EL (cell line): ENCODE results near the gene ZBTB2.
A peak's percentile ranks its signal among the peaks of the same experiment; 100 is the strongest.
"Not testable (repeated sequence)": the region's sequence is repeated elsewhere in the genome, so short reads cannot be mapped to it uniquely, and the experiment has no call there.

ENCODE experiments used
- DNase-seq: peaks from one replicate; pipeline ENCODE4 v3.0.0-alpha.2; 2016

Gene ZBTB2

DNA sequence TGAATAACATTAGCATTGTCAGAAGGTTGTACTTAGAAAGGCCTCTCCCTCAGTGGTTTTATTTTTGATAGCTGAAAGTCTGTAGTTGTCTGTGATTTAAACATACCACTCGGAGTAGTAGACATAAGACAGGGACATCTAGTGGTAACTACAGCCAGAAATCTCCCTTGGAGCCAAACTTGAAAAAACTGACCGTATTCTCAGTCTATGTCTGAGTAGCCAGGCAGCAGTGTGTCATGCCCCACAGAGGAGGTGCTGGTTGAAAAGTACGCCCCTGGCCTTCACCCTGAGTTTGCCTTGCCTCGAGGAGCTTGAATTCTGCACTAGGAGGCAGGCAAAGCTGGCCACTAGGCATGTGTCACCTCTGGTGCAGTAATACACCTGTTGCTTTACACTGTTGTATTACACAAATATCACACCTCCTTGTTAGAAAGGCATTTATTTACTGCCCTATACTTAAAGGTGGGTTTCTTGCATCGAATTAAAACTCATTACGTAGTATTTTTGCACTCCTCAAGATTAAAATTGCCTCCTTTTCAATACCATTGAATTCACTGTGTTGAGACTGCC lies 20.8 kb downstream of the ZBTB2 start:
- no peak for DNase-seq

DNA sequence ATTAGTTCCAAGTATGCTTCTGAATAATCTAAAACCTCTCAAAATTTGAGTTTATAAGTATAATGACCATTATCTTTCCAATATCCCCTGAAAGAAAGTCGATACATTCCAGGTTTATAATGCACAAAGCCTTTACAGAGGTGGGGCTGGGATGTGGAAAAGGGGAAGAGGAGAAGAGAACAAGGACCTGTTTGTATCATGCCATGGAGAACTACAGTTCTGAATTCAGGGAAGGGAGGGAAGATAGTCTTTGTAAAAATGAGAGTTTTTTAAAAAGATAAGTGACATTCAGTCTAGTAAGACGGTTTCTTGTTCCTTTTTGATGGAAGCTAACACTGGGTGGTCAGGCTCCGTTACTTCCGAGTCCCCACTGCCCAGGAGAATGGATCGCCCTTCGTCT lies 26.1 kb downstream of the ZBTB2 start:
- DNase-seq, result no peak

DNA sequence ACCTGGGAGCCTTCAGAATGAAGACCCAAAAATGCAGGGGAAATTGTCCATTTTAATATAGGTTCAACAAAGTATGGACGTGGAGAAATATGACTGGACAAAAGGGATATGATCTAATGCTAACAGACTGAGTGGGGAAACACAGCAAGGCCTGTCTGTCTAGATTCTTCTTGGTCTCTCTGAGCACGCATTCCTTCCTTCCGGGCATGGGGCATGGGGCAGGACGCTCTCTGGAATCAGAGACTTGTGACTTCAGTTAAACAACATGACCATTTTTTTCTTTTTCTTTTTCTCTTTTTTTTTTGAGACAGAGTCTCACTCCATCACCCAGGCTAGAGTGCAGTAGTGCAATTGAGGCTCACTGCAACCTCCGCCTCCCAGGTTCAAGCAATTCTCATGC lies 31.9 kb downstream of the ZBTB2 start:
- DNase-seq, result no peak

DNA sequence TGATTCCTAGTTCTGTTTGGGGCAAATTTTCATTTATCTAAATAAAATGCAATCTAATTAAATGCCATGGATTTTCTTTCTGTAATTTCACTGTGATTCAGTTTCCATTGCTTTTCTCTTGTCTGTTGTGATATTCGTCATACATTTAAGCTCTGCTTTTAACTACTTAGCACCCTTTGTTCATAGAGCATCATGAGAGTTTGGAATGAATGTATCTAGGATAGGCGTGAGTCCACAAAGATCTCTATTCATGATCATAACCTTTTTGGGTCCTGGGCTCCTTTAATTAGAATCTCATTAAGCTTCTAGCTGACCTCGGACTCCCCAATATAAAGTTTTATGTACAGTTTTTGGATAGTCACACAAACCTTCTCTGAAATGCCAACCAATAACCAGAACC lies 32.9 kb downstream of the ZBTB2 start:
- DNase-seq, result no peak

DNA sequence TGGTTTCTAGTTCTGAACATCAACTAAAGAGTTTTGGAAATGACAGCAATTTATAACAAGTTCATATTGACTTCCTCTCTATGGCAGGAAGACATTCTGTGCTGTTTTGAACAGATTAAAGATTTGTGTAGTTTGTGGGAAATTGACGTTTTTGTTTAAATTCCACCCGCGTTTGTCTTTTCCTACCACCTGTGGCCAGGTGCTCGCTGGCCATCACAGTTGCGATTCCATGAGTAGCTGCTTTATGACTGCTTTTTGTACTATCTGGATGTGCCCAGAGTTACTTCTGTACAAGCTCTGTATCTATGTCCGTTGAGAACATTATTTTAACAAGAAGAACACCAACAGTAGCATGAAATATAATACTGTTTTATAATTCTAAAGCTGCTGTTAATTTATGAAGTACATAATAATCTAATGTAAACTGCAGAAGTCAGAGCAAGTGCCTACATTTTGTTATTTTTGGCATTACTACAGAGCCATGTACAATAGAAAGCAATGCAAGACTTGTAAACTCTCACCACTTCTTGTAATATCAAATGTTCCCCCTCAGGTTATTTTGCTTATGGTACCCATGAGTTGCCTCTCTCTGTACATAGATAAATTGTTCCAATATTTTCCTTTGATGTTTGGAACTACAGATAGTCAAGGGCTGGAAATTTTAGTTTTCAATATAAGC lies 33.5 kb downstream of the ZBTB2 start:
- no peak for DNase-seq

DNA sequence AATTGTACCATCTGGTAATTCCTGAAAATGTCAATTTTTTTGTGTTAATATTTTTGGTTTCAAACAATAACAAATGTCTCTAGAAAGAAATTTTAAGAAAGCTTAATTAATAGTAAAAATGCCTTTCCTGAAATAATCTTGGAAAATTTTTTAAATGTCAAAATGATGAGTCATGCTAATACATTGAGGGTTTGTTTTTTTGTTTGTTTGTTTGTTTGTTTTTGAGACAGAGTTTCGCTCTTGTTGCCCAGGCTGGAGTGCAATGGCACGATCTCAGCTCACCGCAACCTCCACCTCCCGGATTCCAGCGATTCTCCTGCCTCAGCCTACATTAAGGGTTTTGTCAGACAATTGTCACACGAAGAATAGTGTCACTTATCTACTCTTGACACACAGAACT lies 34.4 kb downstream of the ZBTB2 start:
- not testable (repeated sequence) for DNase-seq

DNA sequence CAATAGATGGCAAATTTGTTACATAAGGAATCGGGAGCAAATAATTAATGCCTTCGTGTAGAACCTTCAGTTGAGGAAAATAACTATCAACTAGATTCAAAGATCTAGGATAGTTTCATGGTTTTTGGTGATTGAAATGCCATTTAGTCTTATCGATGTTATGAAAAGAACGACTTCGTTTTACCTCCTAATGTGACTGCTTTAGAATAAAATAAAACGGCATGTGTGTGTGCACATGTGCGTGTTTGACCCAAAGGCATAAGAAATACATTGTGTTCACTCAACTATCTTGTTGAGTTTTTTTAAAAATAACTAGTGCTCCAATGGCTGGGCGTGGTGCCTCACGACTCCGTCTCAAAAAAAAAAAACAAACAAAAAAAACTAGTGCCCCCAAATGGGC lies 37.6 kb downstream of the ZBTB2 start:
- DNase-seq, result no peak

DNA sequence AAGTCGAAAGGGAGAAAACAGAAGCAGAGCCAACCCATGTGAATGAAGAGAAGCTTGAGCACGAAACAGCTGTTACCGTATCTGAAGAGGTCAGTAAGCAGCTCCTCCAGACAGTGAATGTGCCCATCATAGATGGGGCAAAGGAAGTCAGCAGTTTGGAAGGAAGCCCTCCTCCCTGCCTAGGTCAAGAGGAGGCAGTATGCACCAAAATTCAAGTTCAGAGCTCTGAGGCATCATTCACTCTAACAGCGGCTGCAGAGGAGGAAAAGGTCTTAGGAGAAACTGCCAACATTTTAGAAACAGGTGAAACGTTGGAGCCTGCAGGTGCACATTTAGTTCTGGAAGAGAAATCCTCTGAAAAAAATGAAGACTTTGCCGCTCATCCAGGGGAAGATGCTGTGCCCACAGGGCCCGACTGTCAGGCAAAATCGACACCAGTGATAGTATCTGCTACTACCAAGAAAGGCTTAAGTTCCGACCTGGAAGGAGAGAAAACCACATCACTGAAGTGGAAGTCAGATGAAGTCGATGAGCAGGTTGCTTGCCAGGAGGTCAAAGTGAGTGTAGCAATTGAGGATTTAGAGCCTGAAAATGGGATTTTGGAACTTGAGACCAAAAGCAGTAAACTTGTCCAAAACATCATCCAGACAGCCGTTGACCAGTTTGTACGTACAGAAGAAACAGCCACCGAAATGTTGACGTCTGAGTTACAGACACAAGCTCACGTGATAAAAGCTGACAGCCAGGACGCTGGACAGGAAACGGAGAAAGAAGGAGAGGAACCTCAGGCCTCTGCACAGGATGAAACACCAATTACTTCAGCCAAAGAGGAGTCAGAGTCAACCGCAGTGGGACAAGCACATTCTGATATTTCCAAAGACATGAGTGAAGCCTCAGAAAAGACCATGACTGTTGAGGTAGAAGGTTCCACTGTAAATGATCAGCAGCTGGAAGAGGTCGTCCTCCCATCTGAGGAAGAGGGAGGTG lies 38.7 kb downstream of the ZBTB2 start:
- DNase-seq, result no peak

DNA sequence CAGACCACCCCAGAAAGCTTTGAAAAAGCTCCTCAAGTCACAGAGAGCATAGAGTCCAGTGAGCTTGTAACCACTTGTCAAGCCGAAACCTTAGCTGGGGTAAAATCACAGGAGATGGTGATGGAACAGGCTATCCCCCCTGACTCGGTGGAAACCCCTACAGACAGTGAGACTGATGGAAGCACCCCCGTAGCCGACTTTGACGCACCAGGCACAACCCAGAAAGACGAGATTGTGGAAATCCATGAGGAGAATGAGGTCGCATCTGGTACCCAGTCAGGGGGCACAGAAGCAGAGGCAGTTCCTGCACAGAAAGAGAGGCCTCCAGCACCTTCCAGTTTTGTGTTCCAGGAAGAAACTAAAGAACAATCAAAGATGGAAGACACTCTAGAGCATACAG lies 39.6 kb downstream of the ZBTB2 start:
- DNase-seq, result no peak

DNA sequence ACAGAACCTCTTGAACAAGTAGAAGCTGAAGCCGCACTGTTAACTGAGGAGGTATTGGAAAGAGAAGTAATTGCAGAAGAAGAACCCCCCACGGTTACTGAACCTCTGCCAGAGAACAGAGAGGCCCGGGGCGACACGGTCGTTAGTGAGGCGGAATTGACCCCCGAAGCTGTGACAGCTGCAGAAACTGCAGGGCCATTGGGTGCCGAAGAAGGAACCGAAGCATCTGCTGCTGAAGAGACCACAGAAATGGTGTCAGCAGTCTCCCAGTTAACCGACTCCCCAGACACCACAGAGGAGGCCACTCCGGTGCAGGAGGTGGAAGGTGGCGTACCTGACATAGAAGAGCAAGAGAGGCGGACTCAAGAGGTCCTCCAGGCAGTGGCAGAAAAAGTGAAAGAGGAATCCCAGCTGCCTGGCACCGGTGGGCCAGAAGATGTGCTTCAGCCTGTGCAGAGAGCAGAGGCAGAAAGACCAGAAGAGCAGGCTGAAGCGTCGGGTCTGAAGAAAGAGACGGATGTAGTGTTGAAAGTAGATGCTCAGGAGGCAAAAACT lies 40.1 kb downstream of the ZBTB2 start:
- DNase-seq, result no peak

DNA sequence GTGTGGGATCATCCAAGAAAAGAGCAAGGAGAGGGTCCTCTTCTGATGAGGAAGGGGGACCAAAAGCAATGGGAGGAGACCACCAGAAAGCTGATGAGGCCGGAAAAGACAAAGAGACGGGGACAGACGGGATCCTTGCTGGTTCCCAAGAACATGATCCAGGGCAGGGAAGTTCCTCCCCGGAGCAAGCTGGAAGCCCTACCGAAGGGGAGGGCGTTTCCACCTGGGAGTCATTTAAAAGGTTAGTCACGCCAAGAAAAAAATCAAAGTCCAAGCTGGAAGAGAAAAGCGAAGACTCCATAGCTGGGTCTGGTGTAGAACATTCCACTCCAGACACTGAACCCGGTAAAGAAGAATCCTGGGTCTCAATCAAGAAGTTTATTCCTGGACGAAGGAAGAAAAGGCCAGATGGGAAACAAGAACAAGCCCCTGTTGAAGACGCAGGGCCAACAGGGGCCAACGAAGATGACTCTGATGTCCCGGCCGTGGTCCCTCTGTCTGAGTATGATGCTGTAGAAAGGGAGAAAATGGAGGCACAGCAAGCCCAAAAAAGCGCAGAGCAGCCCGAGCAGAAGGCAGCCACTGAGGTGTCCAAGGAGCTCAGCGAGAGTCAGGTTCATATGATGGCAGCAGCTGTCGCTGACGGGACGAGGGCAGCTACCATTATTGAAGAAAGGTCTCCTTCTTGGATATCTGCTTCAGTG lies 40.8 kb downstream of the ZBTB2 start:
- DNase-seq, result no peak

DNA sequence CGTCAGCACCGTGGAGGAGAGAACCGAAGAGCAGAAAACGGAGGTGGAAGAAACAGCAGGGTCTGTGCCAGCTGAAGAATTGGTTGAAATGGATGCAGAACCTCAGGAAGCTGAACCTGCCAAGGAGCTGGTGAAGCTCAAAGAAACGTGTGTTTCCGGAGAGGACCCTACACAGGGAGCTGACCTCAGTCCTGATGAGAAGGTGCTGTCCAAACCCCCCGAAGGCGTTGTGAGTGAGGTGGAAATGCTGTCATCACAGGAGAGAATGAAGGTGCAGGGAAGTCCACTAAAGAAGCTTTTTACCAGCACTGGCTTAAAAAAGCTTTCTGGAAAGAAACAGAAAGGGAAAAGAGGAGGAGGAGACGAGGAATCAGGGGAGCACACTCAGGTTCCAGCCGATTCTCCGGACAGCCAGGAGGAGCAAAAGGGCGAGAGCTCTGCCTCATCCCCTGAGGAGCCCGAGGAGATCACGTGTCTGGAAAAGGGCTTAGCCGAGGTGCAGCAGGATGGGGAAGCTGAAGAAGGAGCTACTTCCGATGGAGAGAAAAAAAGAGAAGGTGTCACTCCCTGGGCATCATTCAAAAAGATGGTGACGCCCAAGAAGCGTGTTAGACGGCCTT lies 41.6 kb downstream of the ZBTB2 start:
- no peak for DNase-seq

DNA sequence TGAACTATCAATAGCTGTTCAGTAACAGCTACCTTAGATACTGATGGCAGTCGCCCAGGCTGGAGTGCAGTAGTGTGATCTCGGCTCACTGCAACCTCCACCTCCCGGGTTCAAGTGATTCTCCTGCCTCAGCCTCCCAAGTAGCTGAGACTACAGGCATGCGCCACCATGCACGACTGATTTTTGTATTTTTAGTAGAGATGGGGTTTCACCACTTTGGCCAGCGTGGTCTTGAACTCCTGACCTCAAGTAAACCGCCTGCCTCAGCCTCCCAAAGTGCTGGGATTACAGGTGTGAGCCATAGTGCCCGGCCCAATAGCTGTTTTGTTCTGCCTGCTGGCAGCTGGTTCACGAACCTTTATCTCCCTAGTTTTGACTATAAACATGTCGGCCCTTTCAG lies 48.6 kb downstream of the ZBTB2 start:
- DNase-seq, result not testable (repeated sequence)

DNA sequence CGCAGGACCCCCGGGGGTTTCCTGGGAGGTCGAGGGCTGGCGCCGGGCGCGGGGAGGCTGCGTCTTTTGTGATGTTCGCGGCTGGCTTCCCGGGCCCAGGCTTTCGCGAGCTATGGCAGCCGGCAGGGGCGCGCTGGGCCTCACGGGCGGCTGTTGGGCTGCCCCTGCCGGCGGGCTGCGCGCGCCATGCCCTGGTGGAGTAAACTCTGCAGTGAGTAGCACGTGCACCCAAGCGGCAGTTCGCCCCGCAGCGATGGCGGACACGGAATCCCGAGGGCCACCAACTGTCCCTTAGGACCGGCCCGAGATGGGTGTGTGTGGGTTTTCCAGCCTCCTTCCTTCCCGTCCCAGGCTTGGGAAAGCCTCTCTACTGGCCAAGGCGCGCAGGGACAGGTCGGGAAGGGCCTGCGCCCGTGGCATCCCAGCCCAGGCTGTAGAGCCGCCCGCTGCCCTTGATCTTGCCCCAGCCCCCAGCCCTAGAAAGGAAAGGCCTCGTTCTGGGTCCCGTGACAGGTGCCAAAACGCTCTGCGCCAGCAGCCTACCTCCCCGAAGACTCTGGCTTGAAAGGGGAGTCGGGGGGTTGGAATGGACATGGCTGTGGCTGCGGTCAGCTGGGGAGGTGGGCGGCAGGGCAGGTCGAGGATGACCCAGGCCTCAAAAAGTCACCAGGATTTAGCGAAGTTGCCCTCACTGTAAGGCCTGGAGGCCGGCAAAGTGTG lies 49.7 kb downstream of the ZBTB2 start:
- DNase-seq, result no peak

DNA sequence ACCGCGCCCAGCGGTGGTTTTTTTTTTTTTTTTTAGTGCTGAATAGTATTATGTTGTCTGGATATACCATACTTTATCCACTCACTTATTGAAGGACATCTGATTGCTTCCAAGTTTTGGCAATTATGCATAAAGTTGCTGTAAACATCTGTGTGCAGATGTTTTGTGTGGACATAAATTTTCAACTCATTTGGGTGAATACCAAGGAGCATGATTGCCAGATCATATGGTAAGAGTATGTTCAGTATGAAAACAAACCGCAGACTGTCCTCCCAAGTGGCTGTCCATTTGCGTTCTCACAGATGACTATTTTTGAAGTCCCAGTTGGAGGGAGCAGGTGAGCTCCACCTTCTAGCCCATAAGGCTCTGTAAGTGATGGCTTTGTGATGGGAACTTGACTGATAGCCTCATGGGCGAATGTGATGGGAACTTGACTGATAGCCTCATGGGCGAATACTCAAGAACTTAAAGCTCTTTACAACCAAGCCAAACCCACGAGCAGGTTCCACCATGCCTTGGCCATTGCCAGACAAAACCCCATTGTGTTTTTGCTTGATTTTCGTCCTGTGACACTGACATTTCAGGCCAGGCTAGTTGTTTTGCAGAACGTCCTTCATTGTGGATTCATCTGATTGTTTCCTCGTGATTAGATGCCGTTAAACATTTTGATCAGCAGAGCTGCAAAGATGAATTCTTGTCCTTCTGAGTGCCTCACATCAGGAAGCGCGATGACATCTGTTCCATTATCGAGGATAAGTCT lies 51.0 kb downstream of the ZBTB2 start:
- no peak for DNase-seq

DNA sequence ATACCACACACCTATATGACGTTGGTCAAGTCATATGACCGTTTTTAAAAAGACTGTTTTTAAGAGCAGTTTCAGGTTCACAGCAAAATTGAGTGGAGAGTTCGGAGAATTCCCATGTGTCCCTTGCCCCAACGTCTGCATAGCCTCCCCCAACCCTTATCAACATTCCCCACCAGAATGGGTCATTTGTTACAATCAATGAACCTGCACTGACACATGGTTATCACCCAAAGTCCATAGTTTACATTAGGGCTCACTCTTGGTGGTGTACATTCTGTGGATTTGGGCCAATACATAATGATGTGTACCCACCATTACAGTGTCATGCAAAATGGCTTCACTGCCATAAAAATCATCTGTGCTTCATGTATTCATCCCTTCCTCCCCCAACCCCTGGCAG lies 52.0 kb downstream of the ZBTB2 start:
- no peak for DNase-seq

DNA sequence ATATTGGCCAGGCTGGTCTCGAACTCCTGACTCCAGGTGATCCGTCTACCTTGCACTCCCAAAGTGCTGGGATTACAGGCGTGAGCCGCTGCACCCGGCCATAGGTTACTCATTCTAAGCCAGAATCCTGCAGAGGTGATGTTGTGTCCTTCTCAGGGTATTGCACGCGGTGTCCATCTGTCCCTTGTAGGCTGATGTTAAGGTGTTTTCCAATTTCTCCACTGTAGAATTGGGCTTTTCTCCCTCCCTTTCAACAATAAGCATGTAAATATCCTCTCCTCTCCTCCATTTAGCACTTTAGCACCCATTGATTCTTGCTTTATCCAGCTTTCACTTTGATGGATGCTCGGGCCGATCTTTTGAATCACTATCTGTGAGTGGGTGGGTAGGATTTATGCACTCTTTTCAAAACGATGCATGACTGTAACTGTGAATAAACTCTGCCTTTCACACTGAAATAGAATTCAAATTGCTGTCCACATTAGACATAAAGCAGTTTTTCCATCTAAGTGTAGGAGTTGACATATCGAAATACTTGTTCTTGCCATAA lies 52.6 kb downstream of the ZBTB2 start:
- DNase-seq, result no peak

DNA sequence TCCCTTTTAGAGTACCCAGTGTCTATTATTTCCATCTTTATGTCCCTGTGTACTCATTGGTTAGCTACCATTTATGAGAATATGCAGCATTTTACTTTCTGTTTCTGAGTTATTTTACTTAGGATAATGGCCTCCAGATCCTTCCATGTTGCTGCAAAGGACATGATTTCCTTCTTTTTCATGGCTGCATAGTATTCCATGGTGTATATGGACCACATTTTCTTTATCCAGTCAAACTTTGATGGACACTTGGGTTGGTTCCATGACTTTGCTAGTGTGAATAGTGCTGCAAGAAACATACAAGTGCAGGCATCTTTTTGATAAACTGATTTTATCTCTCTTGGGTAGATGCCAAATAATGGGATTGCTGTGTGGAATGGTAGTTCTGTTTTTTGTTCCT lies 55.4 kb downstream of the ZBTB2 start:
- DNase-seq, result no peak

DNA sequence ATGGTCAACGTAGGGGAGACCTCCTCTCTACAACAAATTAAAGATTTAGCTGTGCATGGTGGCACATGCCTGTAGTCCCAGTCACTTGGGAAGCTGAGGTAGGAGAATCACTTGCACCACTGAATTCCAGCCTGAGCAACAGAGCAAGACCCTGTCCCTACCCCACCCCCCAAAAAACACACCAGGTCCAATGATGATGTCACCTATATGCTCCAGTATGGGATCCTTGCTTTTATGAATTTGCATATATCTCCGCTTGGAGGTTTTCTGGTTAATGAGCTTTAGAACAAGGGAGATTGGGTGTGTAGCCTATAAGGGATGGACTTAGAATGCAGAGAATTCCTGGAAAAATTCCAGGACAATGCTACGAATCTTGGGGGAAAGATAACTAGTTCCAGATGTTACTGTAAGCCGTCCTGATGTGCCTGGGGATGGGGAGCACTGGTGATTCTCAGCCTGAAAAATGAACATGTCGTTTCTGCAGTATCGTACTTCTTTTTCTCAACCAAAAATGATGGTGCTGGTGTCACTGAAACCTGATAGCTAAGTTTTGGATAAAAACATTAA lies 61.1 kb downstream of the ZBTB2 start:
- peak; percentile 88 for DNase-seq

DNA sequence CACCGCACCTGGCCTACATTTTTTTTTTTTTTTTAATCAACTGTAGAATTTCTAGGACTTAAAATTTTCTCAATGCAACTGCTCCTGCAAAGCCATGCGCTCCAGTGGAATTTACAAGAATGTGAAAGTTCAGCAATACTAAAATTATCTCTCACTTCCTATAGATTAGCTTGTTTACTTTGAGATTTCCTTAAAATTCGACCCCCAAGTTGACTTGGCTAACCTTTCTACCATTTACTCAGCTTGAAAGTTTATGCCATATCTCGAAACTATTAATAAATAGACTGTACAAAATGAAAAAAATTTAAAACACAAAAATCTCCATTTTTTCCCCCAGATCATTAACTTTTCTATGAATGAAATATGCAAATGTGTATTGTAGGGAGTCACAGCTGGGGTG lies 64.3 kb downstream of the ZBTB2 start:
- no peak for DNase-seq
